Activated CD8-positive, alpha-beta T cell treated with anti-CD3 and anti-CD28 coated beads for 36 hours (primary cell): ENCODE results near the gene EEF1AKMT4. TPM values are rescaled to one million over a fixed set of nuclear protein-coding genes. Genes with fewer than 3 reads are reported as not detected.
A peak's percentile ranks its signal among the peaks of the same experiment; 100 is the strongest.

ENCODE experiments used
- ATAC-seq: fragments of 200-7000 bp; cut with Tn5 transposase; one replicate; pipeline ENCODE4 v1.10.0; 2021; ENCODE audit warnings: mild to moderate bottlenecking, moderate library complexity
- CTCF ChIA-PET: fragments of 350-600 bp; sonication (Branson Sonifier 250); formaldehyde crosslinking; loops from one replicate; lab custom pipeline; 2021; ENCODE audit warnings: antibody characterized with exemption; lab: Charles Lee
- POLR2A ChIA-PET: fragments of 350-600 bp; sonication (Branson Sonifier 250); formaldehyde crosslinking; loops from one replicate; lab custom pipeline; 2021; ENCODE audit warnings: antibody characterized with exemption; lab: Charles Lee
- DNase-seq: peaks from one replicate; pipeline ENCODE4 v3.0.0-alpha.2; 2020
- H3K27ac Mint-ChIP-seq: one replicate; pipeline ENCODE4 v1.8.0; 2021; ENCODE audit warnings: mild to moderate bottlenecking, mixed read lengths
- H3K27me3 Mint-ChIP-seq: one replicate; pipeline ENCODE4 v1.8.0; 2021; ENCODE audit warnings: mixed read lengths
- H3K36me3 Mint-ChIP-seq: one replicate; pipeline ENCODE4 v1.8.0; 2021; ENCODE audit warnings: low read depth, mixed read lengths
- H3K4me1 Mint-ChIP-seq: one replicate; pipeline ENCODE4 v1.8.0; 2021; ENCODE audit warnings: low read depth, mixed read lengths
- H3K4me3 Mint-ChIP-seq: one replicate; pipeline ENCODE4 v1.8.0; 2021; ENCODE audit warnings: mild to moderate bottlenecking, moderate library complexity, mixed read lengths
- H3K9me3 Mint-ChIP-seq: one replicate; pipeline ENCODE4 v1.8.0; 2021; ENCODE audit warnings: mixed read lengths
- intact Hi-C: fragments of 100-400 bp; cut with micrococcal nuclease; formaldehyde crosslinking; loops from one replicate; pipeline ENCODE4 v1.10.0; 2022
- total RNA-seq, 2 experiments: library from RNA; stranded (reverse); gene quantifications; one replicate each; pipeline ENCODE4 v1.2.3, GENCODE V29; 2021
- TF ChIP-seq, protein P1 (sequence below): fragments of 200-600 bp; IDR thresholded peaks from one replicate; pipeline ENCODE4 v1.8.0; 2022; ENCODE audit warnings: antibody characterized with exemption, mild to moderate bottlenecking

EEF1AKMT4 gene
- total RNA-seq, result 1 to 10 TPM; 7.8 to 8.7 TPM

DNA sequence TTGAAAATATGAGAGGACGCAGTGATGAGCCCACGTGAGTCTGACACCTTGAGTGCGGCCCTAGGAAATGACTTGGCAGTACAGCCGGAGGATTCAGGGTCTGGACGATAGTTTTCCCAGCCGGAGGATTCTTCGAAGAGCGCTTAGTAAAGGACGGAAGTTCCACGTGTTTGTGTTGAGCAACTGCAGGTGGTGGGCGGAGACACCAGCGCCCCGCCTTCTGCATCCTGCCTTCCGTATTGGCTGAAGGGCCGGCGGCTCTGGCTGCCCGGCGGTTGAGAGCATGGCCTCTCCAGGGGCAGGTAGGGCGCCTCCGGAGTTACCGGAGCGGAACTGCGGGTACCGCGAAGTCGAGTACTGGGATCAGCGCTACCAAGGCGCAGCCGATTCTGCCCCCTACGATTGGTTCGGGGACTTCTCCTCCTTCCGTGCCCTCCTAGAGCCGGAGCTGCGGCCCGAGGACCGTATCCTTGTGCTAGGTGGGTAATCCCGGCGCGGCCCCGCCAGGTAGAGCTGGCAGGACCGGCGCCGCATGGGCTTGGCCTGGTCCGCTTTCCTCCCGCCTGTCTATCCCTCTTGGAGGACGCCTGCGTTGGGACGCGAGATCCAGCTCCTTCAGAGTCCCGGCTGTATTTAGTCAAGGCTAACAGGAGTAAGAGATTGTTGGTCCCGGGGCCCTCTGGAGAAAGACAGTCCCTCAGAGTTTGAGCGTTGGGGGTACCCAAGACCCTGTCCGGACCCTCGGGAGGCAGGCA, at the start of gene EEF1AKMT4:
EEF1AKMT4 (plus strand) TSS at position 261 of the 755 bp plus-strand sequence; CDS start at position 284, 23 bp downstream.
- TF ChIP-seq, protein P1, sequence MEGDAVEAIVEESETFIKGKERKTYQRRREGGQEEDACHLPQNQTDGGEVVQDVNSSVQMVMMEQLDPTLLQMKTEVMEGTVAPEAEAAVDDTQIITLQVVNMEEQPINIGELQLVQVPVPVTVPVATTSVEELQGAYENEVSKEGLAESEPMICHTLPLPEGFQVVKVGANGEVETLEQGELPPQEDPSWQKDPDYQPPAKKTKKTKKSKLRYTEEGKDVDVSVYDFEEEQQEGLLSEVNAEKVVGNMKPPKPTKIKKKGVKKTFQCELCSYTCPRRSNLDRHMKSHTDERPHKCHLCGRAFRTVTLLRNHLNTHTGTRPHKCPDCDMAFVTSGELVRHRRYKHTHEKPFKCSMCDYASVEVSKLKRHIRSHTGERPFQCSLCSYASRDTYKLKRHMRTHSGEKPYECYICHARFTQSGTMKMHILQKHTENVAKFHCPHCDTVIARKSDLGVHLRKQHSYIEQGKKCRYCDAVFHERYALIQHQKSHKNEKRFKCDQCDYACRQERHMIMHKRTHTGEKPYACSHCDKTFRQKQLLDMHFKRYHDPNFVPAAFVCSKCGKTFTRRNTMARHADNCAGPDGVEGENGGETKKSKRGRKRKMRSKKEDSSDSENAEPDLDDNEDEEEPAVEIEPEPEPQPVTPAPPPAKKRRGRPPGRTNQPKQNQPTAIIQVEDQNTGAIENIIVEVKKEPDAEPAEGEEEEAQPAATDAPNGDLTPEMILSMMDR, result no peak
- ATAC-seq (peak; percentile 91), DNase-seq (peak; percentile 99)
- H3K27me3 Mint-ChIP-seq, result no peaks in the 10 kb centered on the region
- intact Hi-C loops, result loop anchor here (2.0 to 5.0 kb wide), 2 partner anchors 48 to 115 kb away; partner anchors contain the start of genes EIF2B5 and PSMD2
- ChIA-PET POLR2A (interaction anchor here (0.6 to 1.3 kb wide), 12 partner anchors 10 to 313 kb away, joined by 3 to 6 read pairs (median 4); partner anchors contain the start of gene VWA5B2), CTCF (interaction anchor here (0.6 to 4.9 kb wide), 34 partner anchors 9 to 365 kb away, joined by 3 to 67 read pairs (median 4); partner anchors contain the start of genes ABCF3, CAMK2N2, CLCN2 and PARL)
- H3K4me1 Mint-ChIP-seq, result peaks cover 11% of the 10 kb centered on the region
- H3K9me3 Mint-ChIP-seq, result no peaks in the 10 kb centered on the region
- peak within 1 kb of the TSS; percentile 97 for H3K27ac Mint-ChIP-seq
- H3K4me3 Mint-ChIP-seq, result peak within 1 kb of the TSS; percentile 91
- H3K36me3 Mint-ChIP-seq, result peaks cover 13% of the 10 kb centered on the region

GRCh38 chr3:184200825-184201224, 48.6 kb upstream of the EEF1AKMT4 start:
- ATAC-seq, result no peak
- no peaks in the 10 kb centered on the region for H3K36me3 Mint-ChIP-seq
- H3K4me3 Mint-ChIP-seq, result no peak overlapping the region
- H3K27ac Mint-ChIP-seq, result no peak overlapping the region
- CTCF ChIA-PET, result no interaction called here
- no peak for DNase-seq
- TF ChIP-seq, protein P1, result no peak
- H3K9me3 Mint-ChIP-seq, result no peaks in the 10 kb centered on the region
- H3K4me1 Mint-ChIP-seq, result no peaks in the 10 kb centered on the region
- H3K27me3 Mint-ChIP-seq, result peaks cover 3% of the 10 kb centered on the region
- intact Hi-C loops, result no loop called here
- POLR2A ChIA-PET, result no interaction called here

DNA sequence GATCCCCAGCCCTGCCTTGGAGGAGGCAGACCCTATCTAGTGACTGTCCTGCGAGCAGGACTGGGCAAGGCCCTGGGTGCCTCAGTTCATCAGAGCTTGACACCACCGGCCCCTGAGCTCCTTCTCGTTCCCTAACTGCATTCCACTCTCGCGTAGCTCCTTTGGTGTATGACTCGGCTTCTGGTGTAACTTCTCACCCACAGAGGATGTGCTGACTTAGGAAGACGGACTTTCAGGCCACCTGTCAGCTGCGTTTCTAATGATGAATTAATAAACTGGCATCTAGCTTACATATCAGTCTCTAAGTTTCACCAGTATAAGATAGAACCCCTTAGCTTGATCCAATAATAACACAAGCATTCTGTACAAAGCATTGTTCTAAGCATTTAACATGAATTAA, 45.9 kb upstream of the EEF1AKMT4 start:
- no peak for ATAC-seq
- Mint-ChIP-seq H3K9me3 (no peaks in the 10 kb centered on the region), H3K27ac (no peak overlapping the region), H3K4me1 (no peaks in the 10 kb centered on the region), H3K4me3 (no peak overlapping the region), H3K36me3 (no peaks in the 10 kb centered on the region), H3K27me3 (peaks cover 11% of the 10 kb centered on the region)
- intact Hi-C loops, result no loop called here
- DNase-seq, result no peak
- TF ChIP-seq, protein P1, result no peak
- ChIA-PET CTCF (interaction anchor here (0.7 to 5.7 kb wide), 5 partner anchors 11 to 82 kb away, joined by 3 to 34 read pairs (median 3); partner anchors contain the start of gene EEF1AKMT4), POLR2A (no interaction called here)

DNA sequence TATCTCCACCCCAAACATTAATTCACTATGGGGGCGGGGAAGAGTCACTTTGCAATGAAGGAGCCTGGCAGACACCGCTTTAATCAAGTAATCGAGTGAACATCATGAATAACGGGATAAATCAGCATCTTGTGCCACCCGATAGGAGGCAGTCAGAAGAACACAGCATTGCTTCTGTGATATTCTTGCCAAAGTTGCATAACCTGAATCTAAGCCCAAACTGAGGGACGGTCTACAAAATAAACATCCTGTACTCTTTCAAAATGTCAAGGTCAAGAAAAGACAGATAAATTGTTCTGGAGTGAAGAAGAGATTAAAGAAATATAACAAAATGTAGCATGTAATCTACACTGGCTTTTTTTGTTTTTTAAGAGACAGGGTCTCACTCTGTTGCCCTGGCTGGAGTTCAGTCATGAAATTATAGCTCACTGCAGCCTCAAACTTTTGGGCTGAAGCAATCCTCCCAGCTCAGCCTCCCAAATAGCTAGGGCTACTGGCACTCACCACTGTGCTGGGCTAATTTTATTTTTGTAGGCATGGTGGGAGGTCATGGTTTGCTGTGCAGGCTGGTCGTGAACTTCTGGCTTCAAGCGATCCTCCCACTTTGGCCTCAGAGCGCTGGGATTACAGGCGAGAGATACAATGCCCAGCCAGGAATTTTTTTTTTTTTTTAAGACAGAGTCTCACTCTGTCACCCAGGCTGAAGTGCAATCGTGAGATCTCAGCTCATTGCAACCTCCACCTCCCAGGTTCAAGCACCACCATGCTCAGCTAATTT, 40.1 kb upstream of the EEF1AKMT4 start:
- Mint-ChIP-seq H3K27me3 (peaks cover 11% of the 10 kb centered on the region), H3K4me1 (no peaks in the 10 kb centered on the region), H3K4me3 (no peak overlapping the region), H3K36me3 (no peaks in the 10 kb centered on the region), H3K9me3 (no peaks in the 10 kb centered on the region), H3K27ac (no peak overlapping the region)
- ATAC-seq (no peak), DNase-seq (no peak)
- ChIA-PET POLR2A (no interaction called here), CTCF (interaction anchor here (1.0 to 3.3 kb wide), 2 partner anchors 18 to 223 kb away, joined by 3 to 25 read pairs; partner anchors contain the start of gene VWA5B2)
- intact Hi-C loops, result no loop called here
- TF ChIP-seq, protein P1, result no peak
